A673 (cell line): Measurements from ENCODE around the gene SBK2. TPM values are rescaled to one million over a fixed set of nuclear protein-coding genes. Genes with fewer than 3 reads are reported as not detected.
"Not testable (repeated sequence)": the region's sequence is repeated elsewhere in the genome, so short reads cannot be mapped to it uniquely, and the experiment has no call there.

Experiments used
- BruUV-seq: library from RNA; stranded (reverse); fragments of 400-500 nt; replicated peaks from 2 replicates; lab custom pipeline; 2021; lab: Mats Ljungman, UMichigan
- CTCF ChIA-PET: fragments of 300-600 bp; sonication (Branson Sonifier 250); formaldehyde crosslinking; loops from one replicate; lab custom pipeline; 2022; ENCODE audit warnings: antibody characterized with exemption; lab: Charles Lee
- POLR2A ChIA-PET: fragments of 300-600 bp; sonication (Branson Sonifier 250); formaldehyde crosslinking; loops from one replicate; lab custom pipeline; 2022; ENCODE audit warnings: antibody characterized with exemption; ENCODE audit not compliant: low non-redundant PET; lab: Charles Lee
- DNase-seq: peaks from one replicate; pipeline ENCODE4 v3.0.0-alpha.2; 2015; ENCODE audit warnings: low spot score
- H3K27ac ChIP-seq: fragments of 200-600 bp; sonication (generic); 2 replicates; pipeline ENCODE4 v1.5.1; 2016; ENCODE audit warnings: mixed run types, low read depth, mild to moderate bottlenecking, mixed read lengths, antibody characterized with exemption, low read length; ENCODE audit not compliant: poor library complexity, severe bottlenecking
- H3K27me3 ChIP-seq: fragments of 200-600 bp; sonication (generic); replicated peaks from 2 replicates; pipeline ENCODE4 v1.6.1; 2017; ENCODE audit warnings: mixed run types, low read depth, mild to moderate bottlenecking, mixed read lengths, antibody characterized with exemption, low read length; ENCODE audit not compliant: insufficient read depth, poor library complexity
- H3K36me3 ChIP-seq: fragments of 200-600 bp; sonication (generic); 2 replicates; pipeline ENCODE4 v1.6.1; 2016; ENCODE audit warnings: mixed run types, mild to moderate bottlenecking, mixed read lengths, antibody characterized with exemption, low read length; ENCODE audit not compliant: insufficient read depth, poor library complexity, severe bottlenecking
- H3K4me1 ChIP-seq: fragments of 200-600 bp; sonication (generic); 2 replicates; pipeline ENCODE4 v1.6.1; 2017; ENCODE audit warnings: mixed run types, mild to moderate bottlenecking, mixed read lengths, antibody characterized with exemption, low read length; ENCODE audit not compliant: insufficient read depth, poor library complexity, severe bottlenecking
- H3K4me3 ChIP-seq: fragments of 200-600 bp; sonication (generic); 2 replicates; pipeline ENCODE4 v1.5.1; 2016; ENCODE audit warnings: low read depth, mixed run types, mild to moderate bottlenecking, mixed read lengths, low read length; ENCODE audit not compliant: poor library complexity, severe bottlenecking
- H3K9me3 ChIP-seq: fragments of 200-600 bp; sonication (generic); 2 replicates; pipeline ENCODE4 v1.6.1; 2016; ENCODE audit warnings: mixed run types, low read depth, mild to moderate bottlenecking, mixed read lengths, antibody characterized with exemption, low read length; ENCODE audit not compliant: poor library complexity, severe bottlenecking
- CTCF ChIP-seq: fragments of 300-800, 200-600 bp; sonication (generic); conservative IDR thresholded peaks from 2 replicates; pipeline ENCODE4 v1.5.1; 2017; ENCODE audit warnings: low read depth, mild to moderate bottlenecking, antibody characterized with exemption, low read length, moderate library complexity, mixed read lengths
- EZH2 ChIP-seq: fragments of 200-600 bp; sonication (generic); IDR thresholded peaks from 2 replicates; pipeline ENCODE4 v1.6.1; 2017; ENCODE audit warnings: borderline replicate concordance, low read depth, mild to moderate bottlenecking, mixed read lengths, antibody characterized with exemption, low read length; ENCODE audit not compliant: poor library complexity, severe bottlenecking
- intact Hi-C: fragments of 100-400 bp; cut with micrococcal nuclease; formaldehyde crosslinking; loops from one replicate; pipeline ENCODE4 v1.10.0; 2022; ENCODE audit not compliant: unreplicated experiment
- total RNA-seq: library from RNA; stranded (reverse); gene quantifications from 2 replicates; pipeline ENCODE4 v1.2.3, GENCODE V29; 2021

The SBK2 gene
- total RNA-seq, 1 experiment from 2014 or later = not detected

GRCh38 chr19:55535965-55536350 lies 975 bp downstream of the SBK2 start:
- no peak overlapping the region for H3K27ac ChIP-seq
- H3K4me3 ChIP-seq = no peak overlapping the region
- no peak for TF ChIP-seq CTCF
- TF ChIP-seq EZH2 = no peak
- ChIA-PET POLR2A (no interaction called here), CTCF (no interaction called here)
- H3K9me3 ChIP-seq = no peaks in the 10 kb centered on the region
- H3K27me3 ChIP-seq = no peaks in the 10 kb centered on the region
- H3K36me3 ChIP-seq = no peaks in the 10 kb centered on the region
- no TSS peak for BruUV-seq
- DNase-seq = no peak
- intact Hi-C loops = no loop called here
- H3K4me1 ChIP-seq = no peaks in the 10 kb centered on the region

- TF ChIP-seq EZH2 = no peak
- no peak for TF ChIP-seq CTCF
- CTCF ChIA-PET = interaction anchor here (0.6 kb wide), 2 partner anchors 83 to 376 kb away, joined by 4 to 6 read pairs; no protein-coding TSS in a partner anchor
- BruUV-seq = no TSS peak
- Histone ChIP-seq H3K27me3 (no peaks in the 10 kb centered on the region), H3K4me1 (no peaks in the 10 kb centered on the region), H3K36me3 (no peaks in the 10 kb centered on the region), H3K4me3 (no peak overlapping the region), H3K9me3 (no peaks in the 10 kb centered on the region), H3K27ac (no peak overlapping the region)
- intact Hi-C loops = no loop called here
- POLR2A ChIA-PET = interaction anchor here (0.7 kb wide), 1 partner anchor 36 kb away, joined by 17 read pairs; no protein-coding TSS in a partner anchor
- no peak for DNase-seq
These were observed 1.6 kb downstream of the SBK2 start for GRCh38 chr19:55535173-55535964.

- intact Hi-C loops = not testable (repeated sequence)
These were observed 2.7 kb downstream of the SBK2 start for GRCh38 chr19:55534280-55534679.

GRCh38 chr19:55530996-55531395 lies 5.9 kb downstream of the SBK2 start:
- TF ChIP-seq CTCF = no peak
- TF ChIP-seq EZH2 = no peak

More at GRCh38 chr19:55534280-55534679, 2.7 kb downstream of the SBK2 start:
- H3K27ac ChIP-seq, CTCF ChIA-PET, BruUV-seq, DNase-seq, H3K27me3 ChIP-seq, H3K9me3 ChIP-seq, H3K4me3 ChIP-seq, H3K4me1 ChIP-seq, H3K36me3 ChIP-seq: not testable (repeated sequence)
- POLR2A ChIA-PET = interaction anchor here (0.7 kb wide), 1 partner anchor 35 kb away, joined by 17 read pairs; no protein-coding TSS in a partner anchor

More at GRCh38 chr19:55530996-55531395, 5.9 kb downstream of the SBK2 start:
- H3K4me3 ChIP-seq = no peak overlapping the region
- no peaks in the 10 kb centered on the region for H3K36me3 ChIP-seq
- no peaks in the 10 kb centered on the region for H3K4me1 ChIP-seq
- intact Hi-C loops = no loop called here
- no peaks in the 10 kb centered on the region for H3K9me3 ChIP-seq
- H3K27ac ChIP-seq = no peak overlapping the region
- ChIA-PET POLR2A (no interaction called here), CTCF (no interaction called here)
- BruUV-seq = no TSS peak
- DNase-seq = no peak
- H3K27me3 ChIP-seq = no peaks in the 10 kb centered on the region
